Middle frontal gyrus (tissue), 1 donor: Measurements from ENCODE around the gene SLC19A1.

ENCODE experiments used
- DNase-seq: peaks from one replicate; pipeline ENCODE4 v3.0.0-alpha.2; 2015; ENCODE audit warnings: low spot score; ENCODE audit errors: extremely low spot score

Gene SLC19A1

DNA sequence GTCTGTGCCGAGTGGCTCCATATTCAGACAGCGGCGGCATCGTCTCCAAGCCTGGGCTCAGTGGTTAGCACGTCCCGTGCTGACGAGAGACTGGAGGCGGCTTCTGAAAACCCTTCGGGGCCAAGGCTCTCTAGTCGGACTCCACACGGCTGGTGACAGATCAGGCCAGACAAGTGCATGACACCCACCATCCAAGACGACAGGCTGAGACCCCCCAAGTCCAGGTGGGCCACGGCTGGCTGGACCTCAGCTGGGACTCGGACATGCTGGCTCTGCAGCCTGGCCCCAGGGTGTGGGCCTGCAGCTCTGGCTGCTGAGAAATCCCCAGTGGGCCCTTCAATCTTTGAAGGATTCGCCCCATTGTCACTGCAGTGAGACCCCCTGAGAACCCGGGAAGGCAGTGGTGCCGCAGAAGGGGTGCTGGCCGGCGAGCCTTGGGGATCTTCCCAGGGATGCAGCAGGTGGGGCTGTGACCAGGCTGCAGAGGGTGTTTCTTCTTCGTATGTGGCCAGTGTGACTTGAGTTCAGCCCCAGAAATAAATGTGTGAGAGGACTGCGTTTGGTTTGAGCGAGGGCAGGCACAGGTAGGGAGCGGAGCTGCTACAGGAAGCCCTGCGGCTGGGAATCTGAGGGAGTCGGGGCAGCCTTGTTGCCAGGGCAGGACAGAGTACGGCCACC lies 15.9 kb upstream of the SLC19A1 start:
- no peak for DNase-seq

DNA sequence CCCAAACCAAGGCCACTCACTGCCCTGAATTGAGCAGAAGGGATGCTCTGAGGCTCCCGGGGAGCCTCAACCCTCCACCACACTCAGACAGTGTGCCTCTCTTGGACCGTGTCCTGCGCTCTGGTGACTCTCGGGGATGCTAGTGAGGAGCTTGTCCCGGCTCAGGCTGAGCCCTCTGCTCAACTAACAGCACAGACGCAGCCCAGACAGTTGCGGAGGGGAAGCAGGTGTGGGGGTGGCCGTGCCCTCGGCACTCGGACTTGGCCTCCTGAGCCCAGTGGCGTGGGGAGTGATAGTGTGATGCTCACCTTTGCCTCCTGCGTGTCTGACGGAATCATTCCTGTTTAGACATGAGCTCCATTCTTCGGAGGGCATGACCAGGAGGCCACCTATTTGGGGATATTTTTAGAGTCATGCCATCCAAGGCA lies 15.4 kb upstream of the SLC19A1 start:
- no peak for DNase-seq

DNA sequence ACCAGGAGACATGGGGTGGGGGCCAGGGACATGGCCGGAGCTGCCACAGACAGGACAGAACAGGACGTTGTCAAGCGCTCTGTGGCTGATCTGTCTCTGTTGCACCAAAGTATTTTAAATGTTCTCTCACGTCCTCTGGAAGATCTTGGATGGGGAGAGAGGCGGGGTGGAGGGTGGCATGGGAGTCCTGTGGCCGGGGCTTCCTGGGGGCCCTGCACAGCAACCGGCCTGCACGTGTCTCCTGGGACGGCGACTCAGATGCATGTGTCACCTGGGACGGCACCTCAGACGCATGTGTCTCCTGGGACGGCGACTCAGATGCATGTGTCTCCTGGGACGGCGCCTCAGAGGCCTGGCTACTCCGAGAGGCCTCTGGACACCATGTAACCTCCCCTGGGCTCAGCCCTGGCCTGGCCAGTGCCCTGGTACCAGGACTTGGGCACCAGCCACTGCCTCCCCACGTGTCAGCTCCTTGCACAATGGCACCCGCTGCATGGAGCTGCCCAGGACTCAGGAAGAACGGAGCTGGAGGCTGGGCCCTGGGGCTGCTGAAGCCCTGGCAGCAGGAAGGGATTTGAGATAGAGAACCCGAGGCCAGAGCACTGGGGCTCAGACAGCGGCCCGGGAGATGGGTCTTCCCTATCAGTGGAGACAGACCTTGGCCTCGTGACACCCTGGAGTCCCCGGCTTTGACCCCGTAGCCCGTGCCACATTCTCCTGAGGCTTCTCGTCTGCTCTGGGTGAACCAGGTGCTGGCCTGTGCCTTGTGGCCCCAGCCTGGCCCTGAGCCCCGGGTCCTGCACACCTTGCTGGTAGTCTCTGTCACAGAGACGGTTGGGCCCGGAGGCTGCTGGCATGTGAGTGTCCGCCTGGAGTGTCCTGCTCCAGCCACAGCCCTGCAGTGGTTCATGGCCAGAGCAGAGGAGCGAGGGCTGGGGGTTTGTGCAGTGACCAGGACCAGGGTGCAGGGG lies 14.7 kb upstream of the SLC19A1 start:
- DNase-seq: no peak

DNA sequence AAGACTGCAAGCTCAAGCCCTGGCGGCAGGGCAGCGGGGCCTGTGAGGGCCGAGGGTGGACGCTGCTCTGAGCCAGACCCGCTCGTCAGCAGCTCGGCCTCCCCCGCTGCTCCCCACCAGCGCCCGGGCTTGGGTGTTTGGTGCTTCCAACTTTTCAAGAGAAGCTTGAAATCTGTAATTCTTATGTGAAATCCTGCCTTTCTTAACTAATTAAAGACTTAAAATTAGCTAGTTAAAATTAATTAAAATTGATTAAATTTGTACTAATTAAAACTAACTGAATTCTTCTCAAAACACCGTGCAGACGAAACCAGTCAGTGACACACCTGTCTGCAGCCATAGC lies 14.0 kb upstream of the SLC19A1 start:
- no peak for DNase-seq

DNA sequence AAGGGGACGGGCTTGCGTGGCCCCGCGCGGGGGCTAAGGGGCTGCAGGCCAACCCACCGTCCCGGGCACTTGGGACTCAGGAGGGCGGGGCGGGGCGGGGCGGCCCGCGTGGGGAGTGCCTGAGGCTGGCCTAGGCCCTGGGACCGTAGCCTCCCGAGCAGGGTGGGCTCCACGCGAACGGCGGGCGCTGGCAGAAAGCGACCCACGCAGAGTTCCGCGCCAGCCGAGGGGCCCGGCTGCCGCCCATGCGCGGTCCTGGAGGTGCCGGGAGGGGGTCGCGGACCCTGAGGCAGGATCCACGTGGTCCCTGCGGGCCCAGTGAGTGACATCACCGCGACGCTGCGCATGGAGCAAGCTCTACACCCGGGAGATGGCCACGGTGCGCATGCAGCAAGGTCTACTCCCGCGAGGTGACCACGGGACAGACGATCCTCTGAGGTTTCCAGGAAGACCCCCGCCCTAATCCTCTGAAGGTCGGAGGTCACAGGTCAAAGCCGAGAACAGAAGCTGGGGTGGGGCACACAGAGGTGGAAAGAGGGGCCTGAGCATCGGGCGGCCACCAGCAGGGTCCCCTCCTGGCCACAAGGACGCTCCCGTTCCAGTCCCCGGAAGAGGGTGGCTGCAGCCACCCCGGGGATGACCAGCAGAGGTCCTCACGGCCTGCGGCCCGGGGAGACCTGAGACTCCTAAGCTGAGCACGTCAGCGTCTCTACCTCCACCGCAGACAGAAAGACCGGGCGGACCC lies 13.5 kb upstream of the SLC19A1 start:
- DNase-seq: no peak

DNA sequence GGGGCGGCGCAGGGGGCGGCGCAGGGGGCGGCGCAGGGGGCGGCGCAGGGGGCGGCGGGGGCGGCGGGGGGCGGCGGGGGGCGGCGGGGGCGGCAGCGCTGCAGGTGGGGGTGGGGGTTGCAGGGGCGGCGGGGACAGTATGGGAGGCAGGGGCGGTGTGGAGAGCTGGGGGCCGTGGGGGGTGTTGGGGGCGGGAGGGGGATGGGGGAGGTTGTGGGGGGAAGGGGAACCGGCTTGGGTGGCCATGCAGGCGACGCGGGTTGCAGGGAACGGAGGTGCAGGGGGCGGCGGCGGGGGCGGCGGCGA lies 13.0 kb upstream of the SLC19A1 start:
- no peak for DNase-seq

DNA sequence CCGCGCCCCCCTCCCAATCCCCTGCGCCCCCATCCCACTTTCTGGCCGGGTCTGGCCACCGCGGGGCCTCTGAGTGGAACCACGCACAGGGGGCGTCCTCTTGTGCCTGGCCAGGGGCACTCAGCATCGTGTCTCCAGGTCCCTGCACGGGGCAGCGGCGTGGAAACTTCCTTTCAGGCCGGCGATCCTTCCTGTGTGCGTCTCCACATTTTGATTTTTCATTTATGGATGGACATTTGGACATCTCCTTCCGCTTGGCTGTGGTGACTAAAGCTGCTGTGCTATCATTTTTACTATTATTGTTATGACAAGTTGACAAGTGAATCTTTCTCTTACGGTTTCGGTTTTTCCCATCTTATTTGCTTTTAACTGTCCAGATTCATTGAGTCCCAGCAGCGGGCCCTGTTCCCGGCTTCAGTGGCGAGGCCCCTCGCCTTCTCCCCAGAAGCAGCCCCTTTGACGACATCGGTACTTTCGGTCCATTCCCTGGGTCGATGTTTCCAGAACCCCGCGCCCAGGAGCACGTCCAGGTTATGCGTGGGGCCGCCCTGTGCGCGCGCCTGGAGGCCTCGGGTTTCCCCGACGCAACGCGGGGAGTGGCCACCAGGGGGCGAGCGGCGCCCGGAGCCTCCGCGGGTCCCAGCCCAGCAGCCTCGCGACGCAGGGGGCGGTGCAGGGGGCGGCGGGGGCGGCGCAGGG lies 12.4 kb upstream of the SLC19A1 start:
- DNase-seq: no peak

DNA sequence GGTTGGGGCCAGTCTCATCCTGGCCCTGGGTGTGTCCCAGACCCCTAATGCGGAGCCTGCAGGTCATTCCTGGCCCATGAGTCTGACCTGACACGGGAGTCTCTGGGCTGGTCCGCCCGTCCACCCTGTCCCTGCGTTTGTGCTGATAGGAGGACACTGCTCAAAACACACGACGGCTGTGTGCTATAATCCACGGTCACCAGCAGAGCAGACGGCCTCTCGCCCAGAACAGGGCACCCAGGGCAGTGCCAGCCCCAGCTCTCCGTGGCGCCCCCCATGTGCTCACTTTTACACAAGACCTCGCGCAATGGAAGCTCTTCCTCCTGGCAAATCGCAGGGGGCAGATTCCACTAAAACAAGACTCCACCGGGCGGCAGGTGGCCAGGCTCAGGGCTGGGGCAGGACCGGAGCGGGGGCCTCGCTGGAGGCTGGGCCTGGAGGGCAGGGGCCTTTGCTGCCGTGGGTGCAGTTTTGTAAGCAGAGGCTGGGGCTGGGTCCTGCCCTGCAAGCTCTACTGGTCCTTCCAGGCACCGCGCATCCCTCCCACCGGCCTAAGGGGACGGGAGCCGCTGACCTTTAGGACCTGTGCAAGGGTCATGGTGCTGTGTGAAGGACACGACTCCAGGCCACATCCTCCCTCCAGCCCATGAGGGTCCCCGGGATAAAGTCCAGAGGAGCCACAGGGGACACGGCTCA lies 10.6 kb upstream of the SLC19A1 start:
- DNase-seq: no peak

DNA sequence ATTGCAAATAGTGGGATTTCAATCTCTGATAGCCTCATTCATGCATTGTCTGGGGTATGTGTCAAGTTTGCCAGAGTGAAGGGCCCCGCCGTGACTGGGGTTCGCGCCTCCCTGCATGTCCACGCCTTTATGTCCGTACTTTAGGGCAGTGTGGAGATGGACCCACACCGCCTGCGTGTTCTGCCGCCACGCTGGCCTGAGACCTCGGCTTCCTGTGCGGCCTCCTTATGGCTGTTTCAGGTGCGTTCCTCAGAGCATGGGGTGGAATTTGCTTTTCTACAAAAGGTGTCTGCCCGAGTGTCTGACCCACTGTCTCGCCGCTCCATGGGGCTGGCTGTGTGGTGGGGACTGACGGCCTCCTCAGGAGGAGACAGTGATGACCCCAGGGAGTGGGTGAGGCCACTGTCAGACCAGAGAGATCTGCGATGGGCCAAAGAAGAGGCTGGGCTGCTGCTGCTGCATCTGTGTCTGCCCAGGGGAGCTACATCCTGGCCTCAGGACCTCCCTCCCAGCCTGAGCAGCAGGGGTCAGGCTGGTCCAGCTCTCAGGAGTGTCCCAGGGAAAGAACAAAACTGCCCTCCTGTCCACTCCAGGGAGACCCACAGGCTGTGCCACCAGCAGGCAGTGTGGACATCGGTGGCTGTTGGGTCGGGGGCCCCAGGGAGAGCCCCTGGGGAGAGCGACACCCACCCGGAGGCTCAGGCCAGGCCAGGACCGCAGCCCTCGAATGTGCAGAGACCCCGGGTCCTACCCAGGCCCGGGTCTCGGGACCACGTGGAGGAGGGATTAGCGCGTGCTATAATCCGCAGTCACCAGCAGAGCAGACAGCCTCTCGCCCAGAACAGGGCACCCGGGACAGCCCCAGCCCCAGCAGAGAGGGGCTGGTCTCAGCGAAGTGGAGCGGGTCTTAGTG lies 9.8 kb upstream of the SLC19A1 start:
- no peak for DNase-seq

DNA sequence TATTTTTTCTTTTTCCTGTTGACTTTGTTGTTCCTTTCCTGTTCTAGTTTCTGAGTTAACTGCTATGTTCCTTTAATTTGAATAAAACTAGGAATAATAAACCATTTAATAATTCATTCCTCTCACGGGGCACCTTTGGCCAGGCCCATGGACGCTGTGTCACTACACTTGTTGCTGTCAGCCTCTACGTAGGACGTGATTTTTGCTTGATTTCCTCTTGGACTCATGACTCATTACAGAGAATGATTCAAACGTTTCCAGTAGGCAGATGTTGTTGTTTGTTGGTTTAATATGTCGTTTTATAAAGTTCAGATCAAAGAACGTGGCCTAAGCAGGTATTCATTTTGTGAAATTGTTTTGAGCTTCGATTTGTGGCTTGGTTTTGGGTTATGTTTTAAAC lies 9.1 kb upstream of the SLC19A1 start:
- DNase-seq: no peak

DNA sequence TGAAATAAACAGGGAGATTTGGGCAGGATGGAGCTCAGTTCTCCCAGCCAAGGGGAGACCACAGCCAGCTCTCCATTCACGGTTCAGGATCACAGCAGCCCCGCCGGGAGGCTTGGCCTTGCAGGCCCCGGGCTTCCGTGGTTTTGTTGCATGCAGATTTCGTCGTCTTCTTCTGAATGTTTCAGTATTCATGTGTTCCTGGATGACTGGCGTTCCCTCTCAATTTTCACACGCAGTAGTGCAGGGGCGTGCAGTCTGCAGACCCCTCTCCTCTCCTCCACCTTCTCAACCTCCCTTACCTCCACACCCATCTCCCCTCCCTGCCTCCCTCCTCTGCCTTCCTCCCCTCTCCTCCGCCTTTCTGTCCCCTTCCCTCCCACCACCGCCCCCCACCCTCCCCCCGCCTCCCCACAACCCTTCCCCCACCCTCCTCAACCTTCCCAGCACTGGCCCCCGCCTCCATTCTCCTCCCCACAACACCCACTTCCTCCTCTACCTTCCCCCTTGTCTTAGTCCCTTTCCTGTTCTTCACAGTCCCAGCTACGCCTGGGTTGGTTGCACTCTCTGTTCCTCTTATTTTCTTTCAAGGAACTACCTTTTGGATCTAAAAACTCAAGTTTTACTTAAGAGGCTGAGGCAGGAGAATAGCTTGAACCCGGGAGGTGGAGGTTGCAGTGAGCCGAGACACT lies 8.4 kb upstream of the SLC19A1 start:
- no peak for DNase-seq

DNA sequence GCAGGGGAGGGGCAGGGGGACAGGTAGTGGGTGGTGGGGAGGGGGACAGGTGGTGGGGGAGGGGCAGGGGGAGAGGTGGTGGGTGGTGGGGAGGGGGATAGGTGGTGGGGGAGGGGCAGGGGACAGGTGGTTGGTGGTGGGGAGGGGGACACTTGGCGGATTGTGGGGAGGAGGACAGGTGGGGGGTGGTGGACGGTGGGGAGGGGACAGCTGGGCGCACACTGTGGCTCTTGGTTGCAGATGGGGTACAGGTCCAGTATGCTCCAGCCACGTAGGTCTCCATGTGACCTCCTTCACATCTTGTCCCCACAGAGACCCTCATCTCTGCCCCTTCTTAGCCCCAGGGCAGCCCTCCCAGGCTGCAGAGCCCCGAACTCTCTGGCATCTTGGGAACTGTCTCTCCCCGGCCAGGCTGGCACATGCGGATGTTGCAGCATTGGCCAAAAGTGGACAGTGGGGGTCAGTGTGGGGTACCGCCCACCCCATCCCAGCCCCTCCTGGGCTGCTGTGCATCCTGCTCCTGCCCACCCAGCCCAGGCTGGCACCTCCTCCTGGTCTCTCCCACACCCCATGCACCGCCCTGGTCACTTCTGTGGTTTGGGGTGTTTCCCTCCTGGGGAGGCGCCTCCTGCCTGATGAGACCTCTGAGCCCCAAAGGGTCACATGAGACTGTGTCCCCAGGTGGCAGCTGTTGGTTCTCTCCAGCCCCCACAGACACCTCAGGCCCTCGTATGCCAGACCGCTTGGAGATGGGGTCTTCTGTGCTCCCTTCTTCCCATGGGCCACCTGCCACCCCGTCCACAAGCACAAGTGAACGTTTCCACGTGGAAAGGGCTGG lies 7.6 kb upstream of the SLC19A1 start:
- no peak for DNase-seq

DNA sequence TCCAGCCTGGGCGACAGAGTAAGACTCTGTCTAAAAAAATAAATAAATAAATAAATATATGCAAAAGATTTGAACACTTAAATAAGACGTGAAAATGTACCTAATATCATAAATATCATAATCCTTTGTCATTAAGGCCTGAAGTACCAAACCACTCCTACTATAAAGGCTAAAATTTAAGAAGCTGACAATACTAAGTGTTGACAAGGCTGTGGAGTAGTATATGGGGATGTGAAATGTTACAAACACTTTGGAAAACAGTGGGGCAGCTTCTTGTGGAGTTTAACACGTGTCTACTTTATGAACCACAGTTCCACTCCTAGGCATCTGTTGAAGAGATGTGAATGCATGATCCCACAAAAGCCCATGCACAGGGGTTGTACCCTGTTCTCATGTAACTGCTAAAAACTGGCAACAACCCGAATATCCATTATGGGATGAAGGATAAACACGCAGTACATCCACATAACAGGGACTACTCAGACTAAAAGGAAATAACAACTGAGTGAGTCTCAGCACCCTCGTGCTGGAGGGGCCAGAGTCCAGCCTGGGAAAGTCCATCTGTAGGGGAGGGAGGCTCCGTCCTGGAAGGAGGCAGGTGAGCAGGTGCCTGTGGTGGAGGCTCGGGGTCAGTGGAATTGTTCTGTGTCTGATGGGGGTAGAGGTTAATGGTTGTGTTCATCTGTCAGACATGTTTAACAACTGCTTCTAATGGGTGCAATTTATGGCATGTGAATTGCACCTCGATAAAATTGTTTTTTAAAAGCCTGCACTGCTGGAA lies 6.7 kb upstream of the SLC19A1 start:
- DNase-seq: no peak

DNA sequence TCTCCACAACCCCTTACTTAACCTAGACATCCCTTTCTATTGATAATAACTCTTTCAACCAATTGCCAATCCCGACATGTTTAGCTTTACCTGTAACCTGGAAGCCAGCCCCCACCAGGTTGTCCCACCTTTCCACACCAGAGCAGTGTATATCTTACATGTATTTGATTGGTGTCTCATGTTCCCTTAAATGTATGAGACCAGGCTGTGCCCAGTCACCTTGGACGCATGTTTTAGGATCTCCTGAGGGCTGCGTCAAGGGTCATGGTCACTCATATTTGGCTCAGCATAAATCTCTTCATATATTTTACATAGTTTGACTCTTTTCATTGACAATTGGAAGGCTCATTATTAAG lies 5.3 kb upstream of the SLC19A1 start:
- no peak for DNase-seq

DNA sequence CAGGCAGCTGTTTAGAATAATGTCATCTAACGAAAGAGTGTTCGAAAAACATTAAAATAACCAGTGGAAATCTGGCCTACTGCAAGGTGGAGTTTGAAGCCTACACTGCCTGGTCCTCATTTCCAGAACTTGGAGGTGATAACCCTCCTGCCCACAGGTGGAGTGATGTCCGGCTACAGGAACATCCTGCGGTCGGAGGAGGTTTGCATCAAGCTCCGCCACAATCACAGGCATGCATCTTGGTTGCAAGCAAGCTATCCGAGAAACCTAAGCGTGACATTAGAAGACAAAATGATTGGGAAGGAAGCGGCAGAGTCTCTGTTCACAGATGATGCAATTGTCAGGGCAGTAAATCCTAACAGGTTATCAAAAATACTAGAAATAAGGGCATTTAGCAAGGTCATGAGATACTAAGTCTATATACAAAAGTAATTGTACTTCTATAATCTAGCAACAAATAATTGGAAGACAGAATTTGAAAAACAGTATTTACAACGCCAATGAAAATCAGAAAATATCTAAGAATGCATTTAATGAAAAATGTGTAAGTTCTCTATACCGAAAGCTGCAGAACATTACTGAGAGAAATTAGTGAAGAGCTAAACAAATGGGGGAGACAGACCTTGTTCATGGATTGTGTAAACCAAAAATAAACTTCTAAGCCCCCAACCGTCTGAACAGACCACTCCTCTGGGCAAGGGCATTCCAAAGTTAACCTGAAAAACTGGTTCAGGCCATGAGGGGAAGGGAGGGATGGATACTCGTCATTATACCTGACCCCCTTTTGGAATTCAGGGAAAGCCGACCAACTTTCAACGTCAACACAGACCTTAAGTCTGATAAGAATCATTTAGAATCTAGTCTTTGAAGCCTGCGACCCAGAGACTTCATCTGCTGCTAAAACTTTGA lies 4.7 kb upstream of the SLC19A1 start:
- DNase-seq: no peak

DNA sequence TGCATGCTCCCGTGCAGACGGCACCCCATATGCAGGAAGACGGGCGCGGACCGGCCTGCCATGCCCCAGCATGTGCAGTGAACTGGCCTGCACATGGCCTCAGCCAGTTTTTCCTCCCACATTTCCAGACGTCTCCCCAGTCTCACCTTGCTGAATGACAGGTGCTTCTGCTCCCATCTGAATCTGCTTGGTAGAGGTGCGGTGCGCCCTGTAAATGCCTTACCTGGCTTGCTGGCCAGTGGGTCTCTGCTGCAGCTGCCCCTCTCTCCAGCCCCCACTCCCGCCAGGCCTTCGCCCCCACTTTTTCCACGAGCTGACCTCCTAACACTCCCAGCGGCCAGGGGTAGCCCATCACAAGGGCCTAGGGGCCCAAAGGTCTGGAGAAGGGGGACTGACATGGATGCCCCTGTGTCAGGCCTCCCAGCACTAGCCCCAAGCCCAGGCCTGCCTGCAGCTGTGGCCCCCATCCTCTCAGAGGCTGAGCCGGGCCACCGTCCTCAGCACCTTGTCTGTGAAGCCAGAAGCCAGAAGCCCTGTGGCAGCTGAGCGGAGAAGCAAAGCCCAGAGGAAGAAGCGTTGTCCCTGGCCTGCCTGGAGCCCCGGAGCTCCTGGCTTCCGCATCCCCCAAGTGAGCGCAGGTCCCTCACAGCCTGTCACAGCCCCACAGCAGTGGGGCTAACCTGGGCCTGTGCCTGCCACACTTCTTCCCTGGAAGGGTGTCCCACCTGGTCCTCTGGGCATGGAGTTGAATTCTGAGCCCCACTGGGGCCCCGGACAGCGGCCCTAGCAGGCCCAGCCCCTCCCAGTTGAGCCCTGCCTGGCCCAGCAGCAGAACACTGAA lies 3.7 kb upstream of the SLC19A1 start:
- no peak for DNase-seq
